Thyroid gland (tissue), 4 donors: Measurements from ENCODE around the gene PDE1C.

ENCODE experiments used
- CTCF ChIP-seq, 6 experiments: fragments of 200-600 bp in 3 of 6; fragments of 450-650 bp in 3 of 6; sonication (generic) in 3 of 6; IDR thresholded peaks; one replicate each; pipeline ENCODE4 v1.5.1; 2016 to 2019; ENCODE audit warnings: antibody characterized with exemption in 6 of 6, mild to moderate bottlenecking in 2 of 6, inconsistent platforms in 1 of 6, moderate library complexity in 1 of 6
- POLR2A ChIP-seq, 2 donors: fragments of 450-650 bp; IDR thresholded peaks; one replicate each; pipeline ENCODE4 v1.6.1; 2017; ENCODE audit warnings: antibody characterized with exemption in 2 of 2, mild to moderate bottlenecking in 2 of 2, moderate library complexity in 1 of 2

GRCh38 chr7:31957090-31957720, 113.0 kb downstream of the PDE1C start:
- TF ChIP-seq POLR2A (IDR thresholded peaks at IDR 0.05) (no peak), CTCF (IDR thresholded peaks at IDR 0.05) (no peak)
